Activated CD8-positive, alpha-beta memory T cell treated with anti-CD3 and anti-CD28 coated beads for 24 hours (primary cell): ENCODE results near the gene PPP2R5C.
"Not testable (repeated sequence)": the region's sequence is repeated elsewhere in the genome, so short reads cannot be mapped to it uniquely, and the experiment has no call there.

ENCODE experiments used
- DNase-seq: peaks from one replicate; pipeline ENCODE4 v3.0.0-alpha.2; 2020

The PPP2R5C gene

DNA sequence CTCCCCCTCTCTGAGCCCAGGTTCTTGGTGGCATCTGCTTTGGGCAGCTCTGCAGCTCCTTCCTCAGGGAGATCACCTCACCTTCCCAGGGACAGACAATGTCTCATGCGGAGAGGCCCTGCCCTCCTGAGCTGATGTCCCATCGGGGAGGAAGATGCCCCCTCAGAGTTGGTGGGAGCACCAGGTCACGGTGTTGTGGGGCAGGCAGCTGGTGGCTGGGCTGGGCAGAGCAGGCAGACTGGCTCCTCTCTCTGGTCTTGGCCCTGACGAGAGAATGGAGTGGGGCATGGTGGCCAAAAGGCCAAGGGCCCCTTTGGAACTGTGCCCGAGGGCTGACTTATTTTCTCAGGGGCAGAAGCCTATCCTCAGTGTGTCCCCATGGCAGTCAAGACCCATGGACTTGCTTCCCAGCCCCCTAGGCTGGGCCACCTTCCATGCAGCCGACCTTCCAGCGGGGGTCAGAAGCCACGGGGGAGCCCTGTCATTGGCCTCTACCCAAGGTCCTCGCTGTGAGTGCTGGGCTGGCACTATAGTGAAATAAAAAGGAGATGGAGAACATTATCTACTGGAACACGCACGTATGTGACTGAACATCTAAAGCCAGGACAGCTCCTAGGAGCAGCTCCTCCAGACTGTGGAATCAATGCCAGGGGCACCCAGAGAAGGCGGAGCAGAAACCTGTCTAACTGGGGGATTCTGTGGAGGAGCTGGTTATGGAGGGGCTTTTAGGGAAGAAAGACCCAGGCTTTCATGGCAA, 21.9 kb downstream of the PPP2R5C start:
- no peak for DNase-seq

DNA sequence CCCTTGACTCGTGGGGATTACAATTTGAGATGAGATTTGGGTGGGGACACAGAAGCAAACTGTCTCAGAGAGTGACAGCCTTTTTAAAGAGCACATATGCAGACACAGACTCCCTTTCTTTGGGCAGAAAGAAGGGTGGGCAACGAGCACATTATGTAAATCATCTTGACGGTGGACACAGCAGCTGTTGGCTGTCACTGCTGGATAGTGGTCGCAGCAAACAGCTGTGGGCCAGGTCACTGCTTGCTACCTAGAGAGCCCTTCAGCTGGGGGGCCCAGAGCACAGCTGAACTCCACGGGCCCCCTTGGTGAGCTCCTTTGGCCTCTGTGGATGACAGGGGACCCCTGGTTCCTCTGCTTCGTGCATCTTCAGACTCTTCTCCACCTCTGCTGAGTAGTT, 23.1 kb downstream of the PPP2R5C start:
- DNase-seq = no peak

DNA sequence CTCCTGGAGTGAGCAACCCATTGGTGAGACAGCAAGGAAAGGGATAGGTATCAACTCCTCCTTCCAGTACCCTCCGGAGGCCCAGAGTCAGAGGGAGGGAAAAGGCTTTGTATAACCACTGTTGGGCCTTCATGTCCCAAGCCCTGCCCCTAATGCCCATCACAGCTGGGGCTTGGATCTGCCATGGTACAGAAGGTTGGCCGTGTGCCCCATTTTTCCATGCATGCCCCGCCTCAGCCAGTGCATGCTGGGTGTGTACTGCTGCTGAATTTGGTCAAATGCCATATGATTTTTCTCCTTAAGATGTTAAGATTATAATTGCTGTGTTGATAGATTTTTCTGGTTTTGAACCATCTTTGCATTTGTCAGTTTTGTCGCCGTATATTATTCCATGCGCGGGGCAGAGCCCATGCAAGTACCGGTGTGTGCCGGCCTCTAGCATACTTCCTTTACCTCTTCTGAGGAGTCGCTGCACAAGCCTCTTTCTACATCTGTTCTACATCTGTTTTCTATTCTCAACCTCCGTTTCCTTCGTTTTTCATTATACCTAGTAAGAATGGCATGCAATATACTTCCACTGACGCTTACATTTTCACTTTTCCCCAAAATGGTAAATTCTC, 26.6 kb downstream of the PPP2R5C start:
- DNase-seq = no peak

DNA sequence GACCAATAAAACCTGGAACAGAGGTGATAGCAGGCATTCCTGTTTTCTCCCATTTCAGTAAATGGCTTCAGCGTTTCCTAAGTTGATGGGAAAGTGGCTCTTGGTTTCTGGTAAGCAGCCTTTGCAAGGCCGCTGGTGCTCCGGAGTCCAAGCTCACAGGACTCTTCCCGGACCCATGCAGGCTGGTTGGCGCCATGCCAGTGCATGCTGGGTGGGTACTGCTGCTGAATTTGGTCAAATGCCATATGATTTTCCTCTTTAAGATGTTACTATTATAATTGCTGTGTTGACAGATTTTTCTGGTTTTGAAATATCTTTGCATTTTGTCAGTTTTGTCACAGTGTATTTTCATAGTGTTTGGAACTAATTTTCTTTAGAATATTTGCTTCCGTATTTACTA, 27.7 kb downstream of the PPP2R5C start:
- DNase-seq = no peak

DNA sequence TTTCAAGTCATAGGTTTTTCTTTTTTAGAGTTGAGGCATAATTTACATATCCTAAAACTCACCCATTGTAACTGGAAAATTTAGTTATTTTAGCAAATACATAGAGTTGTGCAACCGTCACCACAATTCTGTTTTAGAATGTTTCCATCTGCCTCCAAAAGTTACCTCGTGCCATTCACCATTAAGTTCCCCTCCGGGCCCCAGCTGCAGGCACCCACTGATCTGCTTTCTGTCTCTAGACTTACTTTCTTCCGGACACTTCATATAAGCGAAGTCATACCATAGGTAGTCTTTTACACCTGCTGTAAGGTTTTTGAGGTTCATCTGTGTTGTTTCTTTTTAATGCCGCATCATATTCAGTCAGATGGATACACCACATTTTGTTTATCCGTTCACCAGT, 28.7 kb downstream of the PPP2R5C start:
- no peak for DNase-seq

DNA sequence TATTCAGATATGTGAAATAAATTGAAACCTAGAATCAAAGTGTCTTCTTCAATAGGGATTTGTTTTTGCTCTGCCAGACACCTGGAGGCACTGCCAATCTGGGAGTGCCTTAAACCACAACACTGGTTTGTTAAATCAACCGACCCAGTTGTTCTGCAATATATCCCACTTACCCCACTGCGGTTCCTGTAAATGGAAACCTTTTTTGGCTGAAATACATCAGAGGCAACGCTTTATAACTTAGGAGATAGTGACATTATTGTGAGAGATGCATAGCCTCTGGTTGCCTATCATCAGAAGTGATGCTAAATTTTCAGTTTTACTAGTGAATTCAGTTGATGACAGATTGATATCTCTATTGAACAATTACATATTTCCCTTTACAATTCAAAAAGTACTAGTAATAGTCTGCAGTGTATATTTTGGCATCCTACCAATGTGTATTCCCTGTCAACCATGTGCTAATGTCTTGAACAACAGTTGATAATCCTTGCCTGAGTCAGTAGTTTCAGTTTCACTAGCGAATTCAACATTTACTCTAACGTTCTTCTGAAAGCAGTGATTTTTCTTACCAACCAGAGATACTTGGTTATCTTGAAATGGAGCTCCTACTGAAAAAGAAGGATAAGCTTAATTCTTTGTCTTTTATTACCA, 30.5 kb downstream of the PPP2R5C start:
- DNase-seq = no peak

DNA sequence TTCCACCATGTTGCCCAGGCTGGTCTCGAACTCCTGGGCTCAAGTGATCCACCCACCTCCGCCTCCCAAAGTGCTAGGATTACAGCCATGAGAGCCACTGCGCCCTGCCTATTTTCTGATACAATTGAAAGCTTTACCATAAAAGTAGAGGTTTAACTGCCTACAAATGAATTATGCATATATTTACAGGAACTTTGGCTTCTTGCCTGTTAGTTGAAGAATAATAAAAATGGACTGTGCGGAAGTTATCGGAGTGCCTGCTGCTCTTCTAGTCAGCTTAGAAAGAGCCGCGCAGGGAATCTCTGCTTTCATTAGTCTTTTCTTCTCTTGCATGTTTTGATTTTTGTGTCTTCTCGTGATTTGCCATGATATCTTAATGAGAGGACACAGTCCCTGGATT, 34.5 kb downstream of the PPP2R5C start:
- DNase-seq = no peak

DNA sequence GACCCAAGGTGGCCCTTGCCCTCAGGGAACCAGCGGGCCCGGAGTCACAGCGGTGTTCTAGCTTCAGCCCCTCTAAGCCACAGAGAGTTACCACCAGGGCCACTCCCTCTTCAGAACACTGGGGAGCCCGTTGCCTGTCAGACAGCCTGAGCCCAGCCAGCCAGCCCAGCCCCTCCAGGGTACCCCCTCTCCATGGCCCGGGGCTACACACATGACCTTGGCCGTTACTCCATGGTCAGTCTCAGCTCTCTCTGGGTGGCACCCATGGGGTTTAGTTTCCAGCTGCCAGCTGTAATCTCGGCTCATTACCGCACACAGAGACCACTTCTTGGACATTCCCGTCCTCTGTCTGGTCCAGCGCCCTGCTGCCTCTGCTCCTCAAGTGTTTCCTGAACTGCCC, 35.0 kb downstream of the PPP2R5C start:
- DNase-seq = no peak

DNA sequence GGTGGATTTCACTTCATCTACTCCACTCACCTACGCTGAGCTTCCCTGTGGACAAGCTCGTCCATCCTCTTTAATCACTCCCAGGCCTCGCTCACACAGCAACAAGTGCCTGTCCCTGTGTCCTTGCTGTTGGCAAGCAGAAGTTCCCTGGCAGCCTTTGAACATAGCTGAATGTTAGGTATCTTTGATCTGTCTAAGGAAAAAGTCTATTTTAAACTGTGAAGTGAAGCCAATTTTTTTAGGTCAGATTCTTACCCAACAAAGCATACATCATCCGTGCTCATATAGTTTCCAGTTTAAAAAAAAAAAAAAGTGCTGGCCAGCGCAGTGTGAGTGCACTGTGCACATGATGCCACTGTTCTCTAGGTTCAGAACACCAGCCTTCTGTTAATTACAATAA, 36.3 kb downstream of the PPP2R5C start:
- DNase-seq = no peak

DNA sequence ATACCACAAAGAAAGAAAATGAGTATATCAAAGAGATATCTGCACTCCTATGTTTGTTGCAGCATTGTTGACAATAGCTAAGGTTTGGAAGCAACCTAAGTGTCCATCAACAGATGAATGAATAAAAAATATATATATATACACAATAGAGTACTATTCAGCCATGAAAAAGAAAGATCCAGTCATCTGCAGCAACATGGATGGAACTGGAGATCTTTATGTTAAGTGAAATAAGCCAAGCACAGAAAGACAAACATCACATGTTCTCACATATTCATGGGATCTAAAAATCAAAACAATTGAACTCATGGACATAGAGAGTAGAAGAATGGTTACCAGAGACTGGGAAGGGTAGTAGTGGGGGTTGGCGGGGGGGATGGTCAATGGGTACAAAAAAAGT, 42.9 kb downstream of the PPP2R5C start:
- DNase-seq = not testable (repeated sequence)

DNA sequence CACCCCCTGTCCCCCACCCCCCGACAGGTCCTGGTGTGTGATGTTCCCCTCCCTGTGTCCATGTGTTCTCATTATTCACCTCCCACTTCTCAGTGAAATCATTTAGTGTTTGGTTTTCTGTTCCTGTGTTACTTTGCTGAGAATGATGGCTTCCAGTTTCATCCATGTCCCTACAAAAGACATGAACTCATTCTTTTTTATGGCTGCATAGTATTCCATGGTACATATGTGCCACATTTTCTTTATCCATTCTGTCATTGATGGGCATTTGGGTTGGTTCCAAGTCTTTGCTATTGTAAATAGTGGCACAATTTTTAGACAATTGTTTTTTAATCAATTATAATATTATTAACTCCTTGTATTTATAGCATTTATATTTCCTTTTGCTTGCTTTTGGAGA, 44.7 kb downstream of the PPP2R5C start:
- DNase-seq = not testable (repeated sequence)

DNA sequence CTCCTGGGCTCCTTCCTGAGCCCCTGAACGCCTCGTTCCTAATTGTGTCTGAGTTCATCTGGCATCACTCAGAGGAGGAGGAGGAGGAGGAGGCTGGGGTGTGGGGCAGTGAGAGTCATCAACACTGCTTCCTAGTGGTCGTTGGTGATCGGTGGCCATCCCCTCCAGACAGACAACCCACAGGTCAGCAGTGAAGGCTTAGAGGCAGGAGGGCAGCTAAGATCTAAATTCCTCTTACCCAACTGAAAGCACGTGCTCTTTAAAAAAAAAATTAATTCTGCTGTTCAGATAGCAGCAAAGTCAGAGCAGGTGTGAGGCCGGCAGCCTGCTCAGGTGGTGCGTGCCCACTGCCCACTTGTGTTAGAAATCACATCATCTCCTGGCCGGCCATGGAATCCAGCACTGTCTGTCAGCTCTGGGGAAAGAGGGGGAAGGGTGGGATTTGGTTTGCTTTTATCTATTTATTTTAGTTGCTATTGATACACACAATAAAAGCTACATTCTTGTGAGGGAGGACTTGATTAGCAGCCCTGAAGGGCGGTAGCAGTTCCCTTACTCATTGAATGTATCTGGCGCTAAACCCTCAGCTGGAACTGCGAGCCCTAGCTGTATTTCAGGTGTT, 46.6 kb downstream of the PPP2R5C start:
- DNase-seq = no peak

DNA sequence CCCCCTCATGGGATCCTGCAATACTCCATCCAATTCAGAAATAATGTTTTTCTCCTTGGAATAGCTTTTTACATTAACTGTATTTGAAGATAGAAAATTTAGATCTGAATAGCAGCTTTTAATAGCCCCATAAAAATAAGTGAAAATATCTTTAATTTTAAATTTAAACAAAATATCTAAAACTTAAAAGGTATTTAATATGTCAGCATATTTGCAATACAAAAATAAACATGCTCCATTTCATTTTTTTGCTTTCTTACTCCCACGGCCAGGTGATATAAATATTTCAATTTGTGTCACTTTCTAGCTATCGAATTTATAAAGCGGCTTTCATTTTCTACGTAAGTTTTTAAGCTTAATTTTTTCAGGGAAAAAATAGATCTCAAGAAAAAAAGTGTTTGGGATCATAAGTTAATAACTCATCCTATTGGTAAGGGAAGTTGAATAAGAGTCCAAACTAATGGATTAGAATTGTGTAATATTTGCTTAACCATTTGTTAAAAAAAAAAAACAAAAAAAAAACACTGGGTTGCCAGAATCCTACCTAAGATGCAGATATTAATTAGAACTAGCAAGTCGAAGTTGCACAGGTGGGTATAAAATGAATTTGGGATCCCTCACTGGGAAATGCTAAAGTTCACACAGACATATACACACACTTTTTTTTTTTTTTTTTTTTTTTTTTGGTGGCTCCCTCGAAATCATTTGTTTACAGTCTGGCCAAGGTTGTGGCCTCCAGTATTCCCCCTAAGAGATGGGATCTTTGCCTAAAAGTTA, 47.6 kb downstream of the PPP2R5C start:
- DNase-seq = no peak

DNA sequence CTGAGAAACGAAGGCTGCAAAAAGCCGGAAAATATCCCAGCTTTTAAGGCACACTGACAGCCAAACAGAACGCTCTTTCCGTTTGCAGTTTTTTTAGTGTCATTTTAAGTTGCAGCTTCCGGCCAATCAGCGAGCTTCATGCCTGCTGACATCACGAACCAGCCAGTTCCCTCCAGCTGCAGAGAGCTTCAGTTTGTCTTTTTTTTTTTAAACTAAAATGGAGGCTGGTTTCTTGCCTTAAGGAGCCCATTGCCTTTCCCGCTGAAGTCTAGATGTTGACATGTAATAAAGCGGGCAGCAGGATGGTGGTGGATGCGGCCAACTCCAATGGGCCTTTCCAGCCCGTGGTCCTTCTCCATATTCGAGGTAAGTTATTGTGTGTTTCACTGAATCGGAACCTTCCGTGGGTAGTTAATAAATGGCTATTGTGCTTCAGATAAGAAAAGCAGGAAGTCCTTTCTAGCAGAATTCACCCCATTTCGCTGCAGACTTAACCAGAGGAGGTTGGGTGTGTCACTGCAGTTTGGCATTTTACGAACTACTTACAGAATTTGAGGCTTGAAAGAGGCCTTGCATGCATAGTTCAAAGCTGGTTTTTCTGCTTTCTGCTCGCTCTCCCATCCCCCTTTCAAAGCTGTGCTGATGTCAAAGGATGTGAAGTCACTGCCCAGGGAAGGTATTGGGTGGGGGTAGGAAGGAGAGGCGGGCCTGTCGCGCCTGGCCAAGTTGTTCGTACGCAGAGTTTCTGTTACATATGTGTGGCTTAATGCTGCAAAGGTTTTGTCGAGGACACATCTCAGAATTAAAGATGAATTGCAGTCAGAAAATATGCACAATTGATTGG, 48.4 kb downstream of the PPP2R5C start:
- DNase-seq = peak; percentile 90

DNA sequence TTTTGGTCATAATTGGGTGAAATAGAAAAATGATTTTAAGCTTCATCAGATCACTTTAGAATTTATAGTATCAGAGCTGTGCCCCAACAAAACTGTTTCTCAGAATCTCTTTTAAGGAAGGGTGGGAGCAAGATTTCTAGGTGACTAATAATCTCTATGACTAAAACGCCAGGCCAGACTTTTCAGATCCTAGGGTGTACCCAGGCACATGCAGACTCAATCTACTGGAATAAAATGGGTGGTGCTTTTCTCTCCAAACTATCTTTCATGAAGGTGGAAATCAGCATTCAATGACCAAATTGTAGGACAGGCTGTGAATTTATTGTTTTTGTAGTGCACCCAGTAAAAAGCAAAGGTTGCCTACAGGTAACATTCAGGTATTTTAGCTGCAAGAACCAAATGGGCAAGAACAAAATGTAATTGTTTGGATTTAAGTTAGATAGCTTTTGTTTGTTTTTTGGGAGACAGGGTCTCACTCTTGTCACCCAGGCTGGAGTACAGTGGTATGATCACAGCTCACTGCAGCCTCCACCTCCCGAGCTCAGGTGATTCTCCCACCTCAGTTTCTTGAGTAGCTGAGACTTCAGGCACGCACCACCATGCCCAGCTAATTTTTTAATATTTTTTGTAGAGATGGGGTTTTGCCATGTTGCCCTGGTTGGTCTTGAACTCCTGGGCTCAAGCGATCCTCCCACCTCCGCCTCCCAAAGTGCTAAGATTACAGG, 49.5 kb downstream of the PPP2R5C start:
- DNase-seq = no peak

DNA sequence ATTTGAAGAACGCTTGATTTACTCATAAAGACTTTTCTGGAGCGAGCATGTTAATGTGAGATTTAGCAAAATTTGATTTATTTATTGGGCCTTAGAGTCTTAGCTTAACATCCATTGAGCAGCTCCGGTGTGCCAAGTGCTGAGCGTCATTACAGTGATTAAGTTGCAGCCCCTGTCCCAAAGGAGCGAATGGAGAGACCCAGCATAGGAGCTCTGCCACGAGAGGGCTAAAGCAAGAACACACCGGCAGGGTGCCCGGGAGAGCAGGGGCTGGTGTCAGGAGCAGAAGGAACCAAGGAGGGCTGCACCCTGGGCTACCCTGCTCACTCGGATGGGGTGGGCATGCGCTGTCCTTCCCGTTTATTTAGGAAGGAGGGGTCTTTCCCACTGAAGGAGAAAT, 50.6 kb downstream of the PPP2R5C start:
- no peak for DNase-seq

DNA sequence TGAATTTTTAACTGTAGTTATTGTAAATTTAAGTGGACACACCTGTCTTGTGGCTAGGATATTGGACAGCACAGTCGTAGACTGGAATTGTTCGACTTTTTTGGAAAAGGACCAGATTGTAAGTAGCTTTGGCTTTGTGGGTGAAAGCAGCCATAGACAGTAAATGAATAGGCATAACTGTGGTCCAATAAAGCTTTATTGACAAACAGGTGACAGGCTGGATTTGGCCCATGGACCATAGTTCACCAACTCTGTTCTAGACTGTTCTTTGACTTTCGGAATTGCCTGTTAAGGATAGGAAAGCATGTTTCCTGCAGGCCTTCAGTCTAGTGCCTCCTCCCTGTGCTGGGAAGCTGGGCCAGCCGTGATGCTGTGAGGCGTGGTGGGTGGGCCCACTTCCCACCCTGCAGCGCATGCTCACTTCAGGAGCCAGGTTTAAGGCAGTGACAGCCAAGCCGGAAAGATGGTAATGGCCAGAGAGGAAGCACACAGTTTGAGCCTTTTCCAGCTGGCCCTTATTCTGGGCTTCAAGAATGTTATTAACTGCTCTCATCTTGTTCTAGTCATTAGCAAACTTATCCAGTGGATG, 51.8 kb downstream of the PPP2R5C start:
- DNase-seq = no peak

DNA sequence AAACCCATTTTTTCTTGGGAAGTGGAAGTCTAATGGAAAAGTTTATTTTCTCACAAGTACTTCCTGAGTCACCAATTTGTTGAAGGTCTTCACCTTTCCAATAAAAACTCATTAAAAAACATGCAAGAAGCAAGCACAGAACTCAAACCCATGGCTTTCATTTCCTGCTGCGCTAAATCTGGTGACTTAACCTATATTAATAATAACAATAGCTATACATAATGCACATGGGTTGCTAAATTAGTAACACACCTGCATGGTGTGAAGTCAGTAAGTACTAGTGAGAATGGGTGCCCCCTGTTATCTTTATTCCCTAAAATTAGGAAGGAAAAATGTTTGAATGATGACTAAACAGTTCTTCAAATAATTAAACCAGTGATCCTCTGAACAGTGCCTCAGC, 52.3 kb downstream of the PPP2R5C start:
- no peak for DNase-seq

DNA sequence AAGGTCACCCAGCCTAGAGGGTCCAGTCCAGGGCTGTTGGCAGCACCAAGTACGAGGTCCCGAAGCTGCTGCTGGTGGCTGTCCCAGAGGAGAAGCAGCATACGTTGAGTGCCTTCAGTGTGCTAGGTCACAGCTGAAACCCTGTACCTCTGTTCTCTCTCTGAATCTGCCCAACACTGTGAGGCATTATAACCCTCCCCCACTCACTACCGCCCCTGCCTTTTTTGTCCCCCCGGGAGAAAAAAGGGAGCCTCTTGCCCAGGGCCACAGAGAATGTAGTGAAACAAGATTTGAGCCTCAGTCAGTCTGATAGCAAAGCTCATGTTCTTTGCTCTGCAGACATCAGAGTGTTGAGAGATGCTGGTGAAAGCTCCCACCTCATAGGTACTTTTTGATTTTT, 53.4 kb downstream of the PPP2R5C start:
- DNase-seq = no peak

DNA sequence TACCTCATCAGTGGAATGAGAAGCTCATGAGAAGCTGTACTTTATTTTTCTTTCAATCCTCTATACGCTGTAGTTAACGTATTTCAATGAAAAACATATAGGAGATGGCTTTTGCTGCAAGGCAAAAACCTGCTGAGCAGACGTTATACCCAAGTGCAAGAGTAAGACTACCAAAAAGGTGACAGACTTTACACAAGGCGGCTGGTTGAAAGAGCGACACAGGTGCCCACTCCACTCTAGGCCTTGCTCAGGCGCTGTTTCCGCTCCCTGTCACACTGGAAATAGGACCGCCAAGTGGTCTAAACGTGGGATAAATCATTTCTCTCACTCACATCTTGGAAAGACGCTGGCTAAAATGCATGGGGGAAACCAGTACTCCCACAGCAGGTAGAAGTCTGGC, 54.5 kb downstream of the PPP2R5C start:
- DNase-seq = no peak

DNA sequence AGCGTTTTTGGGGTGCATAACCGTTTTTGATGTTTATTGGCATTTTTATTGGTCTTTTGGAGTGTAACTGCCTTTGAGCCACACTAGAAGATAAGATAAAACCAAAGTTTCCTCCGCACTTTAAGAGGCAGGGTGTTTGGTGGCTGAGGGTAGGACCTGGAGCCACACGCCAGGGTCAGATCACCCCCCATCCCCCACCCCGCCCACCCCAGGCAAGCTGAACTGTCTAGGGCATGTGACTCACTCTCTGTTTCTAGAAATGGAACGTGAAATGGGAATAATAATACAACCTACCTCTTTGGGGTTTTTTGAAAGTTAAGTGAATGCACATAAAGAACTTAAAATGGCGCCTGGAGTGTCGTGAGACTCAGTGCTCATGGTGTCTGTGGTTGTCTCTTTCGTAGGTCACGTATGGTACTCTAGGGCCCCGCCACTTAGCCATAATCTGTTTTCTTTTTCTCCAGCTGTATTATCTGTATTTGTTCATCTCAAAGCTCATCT, 56.0 kb downstream of the PPP2R5C start:
- DNase-seq = peak; percentile 80
